Putamen (tissue), 1 donor: ENCODE data around the gene GPRC5A.

Experiments
- DNase-seq: peaks from one replicate; pipeline ENCODE4 v3.0.0-alpha.2; 2016; ENCODE audit warnings: low spot score

The GPRC5A gene

DNA sequence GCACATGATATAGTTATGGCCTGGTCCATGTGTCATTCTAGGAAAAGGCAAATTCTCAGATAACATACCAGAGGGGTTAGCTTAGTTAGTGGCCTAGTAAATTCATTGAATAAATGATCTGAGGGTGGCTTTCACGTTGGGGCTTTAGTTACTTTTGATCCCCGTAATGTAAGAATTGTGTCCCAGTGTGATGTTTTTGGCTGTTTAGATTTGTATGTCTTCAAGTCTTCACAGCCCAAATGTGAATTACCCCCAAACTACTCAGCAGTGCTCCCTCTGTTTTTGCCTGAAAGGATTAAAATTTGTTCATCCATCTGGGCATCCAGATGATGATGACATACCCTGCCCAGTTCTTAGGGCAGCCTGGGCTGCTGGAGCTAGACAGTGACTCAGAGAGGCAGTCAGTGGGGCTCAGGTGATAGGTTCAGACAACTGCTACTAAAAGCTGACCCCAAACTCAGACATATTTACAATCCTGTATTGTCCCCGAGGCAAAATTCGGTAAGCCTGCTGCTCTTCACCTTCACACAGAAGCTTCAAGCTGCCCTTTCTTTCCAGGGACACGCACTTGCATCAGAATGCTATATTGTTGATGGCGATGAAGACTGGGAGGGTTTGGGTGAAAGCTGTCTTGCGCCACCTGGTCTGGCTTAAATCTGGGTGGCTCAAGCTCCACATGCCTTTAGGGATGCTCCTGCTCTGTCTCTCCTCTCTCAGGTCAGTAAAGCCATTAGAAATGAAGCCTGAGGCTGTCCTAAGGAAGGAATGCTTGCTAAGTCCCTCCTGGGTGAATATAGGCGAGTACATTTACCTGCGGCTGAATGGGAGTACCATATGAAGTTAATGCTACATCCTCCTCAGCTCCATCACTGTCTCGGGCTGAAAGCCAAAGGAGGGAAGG lies 50.3 kb downstream of the GPRC5A start:
- no peak for DNase-seq

DNA sequence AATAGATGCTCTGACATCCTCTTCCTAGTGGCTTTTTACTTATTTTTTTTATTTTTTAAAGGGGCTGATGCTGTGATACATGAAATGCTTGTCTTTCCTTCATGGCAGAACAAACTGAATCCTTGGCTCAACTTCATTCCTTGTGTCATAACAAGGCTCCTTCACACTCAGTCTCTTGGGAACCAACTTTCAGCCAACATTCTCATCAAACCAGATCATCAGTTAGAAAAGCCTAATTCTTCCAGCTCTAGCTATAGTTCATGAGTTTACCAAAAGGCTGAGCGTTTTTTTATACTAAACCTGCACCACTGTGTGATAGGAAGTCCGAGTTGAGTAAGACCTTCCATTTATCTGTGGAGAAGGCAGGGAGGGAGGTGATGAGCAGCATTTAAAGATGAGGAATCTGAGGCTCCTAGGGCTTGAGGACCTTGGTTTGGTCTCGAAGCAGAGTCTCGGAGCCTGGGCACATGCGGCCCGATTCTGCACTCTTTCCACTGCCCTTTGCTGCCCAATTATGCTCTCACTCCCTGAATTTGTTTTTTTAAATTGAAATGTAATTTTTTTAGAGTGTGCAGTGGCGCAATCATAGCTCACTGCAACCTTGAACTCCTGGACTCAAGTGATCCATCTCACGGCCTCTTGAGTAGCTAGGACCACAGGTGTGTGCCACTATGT lies 52.4 kb downstream of the GPRC5A start:
- DNase-seq = no peak

GRCh38 chr12:12945591-12945990 lies 54.2 kb downstream of the GPRC5A start:
- DNase-seq = no peak

- DNase-seq = peak; percentile 93
Measured at GRCh38 chr12:12946686-12947355, 55.5 kb downstream of the GPRC5A start.

- DNase-seq = no peak
Measured at GRCh38 chr12:12947902-12948301, 56.5 kb downstream of the GPRC5A start.

GRCh38 chr12:12951504-12951903 lies 60.1 kb downstream of the GPRC5A start:
- DNase-seq = no peak

- DNase-seq = no peak
Measured at GRCh38 chr12:12952036-12952435, 60.7 kb downstream of the GPRC5A start, which contains the start of gene GPRC5D. GPRC5D (minus strand) TSS chr12:12952170; CDS start chr12:12950384, 1,786 bp downstream.

GRCh38 chr12:12954356-12954755 lies 63.0 kb downstream of the GPRC5A start:
- no peak for DNase-seq

GRCh38 chr12:12954878-12955625 lies 63.7 kb downstream of the GPRC5A start:
- no peak for DNase-seq

DNA sequence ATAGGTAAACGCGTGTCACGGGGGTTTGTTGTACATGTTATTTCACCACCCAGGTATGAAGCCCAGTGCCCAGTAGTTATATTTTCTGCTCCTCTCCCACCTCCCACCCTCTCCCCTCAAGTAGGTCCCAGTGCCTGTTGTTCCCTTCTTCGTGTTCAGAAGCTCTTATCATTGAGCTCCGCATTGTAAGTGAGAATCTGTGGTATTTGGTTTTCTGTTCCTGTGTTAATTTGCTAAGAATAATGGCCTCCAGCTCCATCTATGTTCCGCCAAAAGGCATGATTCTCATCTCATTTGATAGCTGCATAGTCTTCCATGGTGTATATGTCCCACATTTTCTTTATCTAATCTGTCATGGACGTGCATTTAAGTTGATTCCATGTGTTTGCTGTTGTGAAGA lies 67.5 kb downstream of the GPRC5A start:
- DNase-seq = no peak

DNA sequence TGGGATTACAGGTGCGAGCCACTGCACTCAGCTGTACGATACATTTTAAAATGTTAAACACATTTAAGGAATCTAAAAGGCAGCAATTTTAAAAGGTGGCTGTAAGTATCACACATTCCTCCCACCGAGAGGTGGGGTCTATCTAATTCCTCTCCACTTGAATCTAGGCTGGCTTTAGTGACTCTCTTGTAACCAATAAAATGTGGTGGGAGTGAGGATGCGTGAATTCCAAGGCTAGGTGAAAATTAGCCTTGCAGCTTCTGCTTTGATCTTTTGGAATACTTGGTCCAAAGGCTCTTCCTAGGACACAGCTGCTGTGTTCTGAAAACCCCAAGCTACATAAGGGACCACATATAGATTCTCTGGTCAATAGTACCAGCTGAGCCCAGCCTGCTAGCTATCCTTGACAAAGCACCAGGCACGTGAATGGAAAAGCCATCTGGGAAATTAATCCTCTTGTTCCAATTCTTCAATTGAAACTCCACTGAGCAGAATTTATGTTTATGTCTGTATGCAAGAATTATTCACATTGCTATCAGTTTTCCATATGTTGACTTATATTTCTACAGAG lies 69.4 kb downstream of the GPRC5A start:
- no peak for DNase-seq

GRCh38 chr12:12964255-12964654 lies 72.9 kb downstream of the GPRC5A start:
- DNase-seq = no peak

DNA sequence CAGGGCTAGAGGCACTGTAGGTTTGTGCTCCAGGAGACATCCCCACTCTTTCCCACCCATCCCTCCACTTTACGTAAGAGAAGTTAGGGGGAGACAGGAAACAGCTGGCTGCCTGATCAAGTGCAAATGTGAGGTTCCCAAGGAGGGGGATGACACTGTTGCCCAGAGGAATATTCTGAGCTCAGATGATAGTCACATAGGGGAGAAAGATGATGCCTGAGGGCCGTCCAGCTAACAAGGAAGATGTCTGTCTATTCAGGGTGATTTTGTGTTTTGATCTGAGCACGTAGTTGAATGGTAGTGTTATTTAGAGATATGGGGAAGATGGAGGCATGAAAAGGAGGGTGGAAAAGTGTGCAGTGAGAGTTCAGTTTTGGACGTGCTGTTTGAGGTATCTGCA lies 74.5 kb downstream of the GPRC5A start:
- DNase-seq = no peak
